BJ (cell line): ENCODE data around the gene NELL2. TPM values are rescaled to one million over a fixed set of nuclear protein-coding genes. Genes with fewer than 3 reads are reported as not detected.

ENCODE experiments used
- CTCF ChIA-PET: fragments of 350-600 bp; formaldehyde crosslinking; extraction: SDS; loops from one replicate; lab custom pipeline; 2021; ENCODE audit warnings: antibody characterized with exemption, inconsistent platforms; lab: Yijun Ruan, JAX
- POLR2A ChIA-PET: fragments of 300-600 bp; sonication (Branson Sonifier 250); formaldehyde crosslinking; extraction: SDS; loops from one replicate; lab custom pipeline; 2021; ENCODE audit warnings: antibody characterized with exemption; lab: Charles Lee
- DNase-seq: peaks from one replicate; pipeline ENCODE4 v3.0.0-alpha.2; 2011; ENCODE audit warnings: low read depth
- H3K27me3 ChIP-seq: 2 replicates; pipeline ENCODE4 v1.6.0; 2011; ENCODE audit warnings: low read length; ENCODE audit not compliant: control insufficient read depth, insufficient read depth
- H3K36me3 ChIP-seq: 2 replicates; pipeline ENCODE4 v1.5.1; 2011; ENCODE audit warnings: low read length; ENCODE audit not compliant: control insufficient read depth, insufficient read depth
- H3K4me3 ChIP-seq: 2 replicates; pipeline ENCODE4 v1.5.1; 2011; ENCODE audit warnings: low read depth, mild to moderate bottlenecking, control low read depth, low read length
- CTCF ChIP-seq: IDR thresholded peaks from 2 replicates; pipeline ENCODE4 v1.5.1; 2011; ENCODE audit warnings: low read depth, mild to moderate bottlenecking, control low read depth, inconsistent platforms, low read length, moderate library complexity; ENCODE audit not compliant: insufficient read depth
- polyA plus RNA-seq: library from polyadenylated mRNA; depleted of rRNA; stranded (reverse); fragments of >200 nt; gene quantifications from 2 replicates; pipeline ENCODE4 v1.2.3, GENCODE V29; 2011

The NELL2 gene
- polyA plus RNA-seq, 1 experiment = 0.23 TPM

DNA sequence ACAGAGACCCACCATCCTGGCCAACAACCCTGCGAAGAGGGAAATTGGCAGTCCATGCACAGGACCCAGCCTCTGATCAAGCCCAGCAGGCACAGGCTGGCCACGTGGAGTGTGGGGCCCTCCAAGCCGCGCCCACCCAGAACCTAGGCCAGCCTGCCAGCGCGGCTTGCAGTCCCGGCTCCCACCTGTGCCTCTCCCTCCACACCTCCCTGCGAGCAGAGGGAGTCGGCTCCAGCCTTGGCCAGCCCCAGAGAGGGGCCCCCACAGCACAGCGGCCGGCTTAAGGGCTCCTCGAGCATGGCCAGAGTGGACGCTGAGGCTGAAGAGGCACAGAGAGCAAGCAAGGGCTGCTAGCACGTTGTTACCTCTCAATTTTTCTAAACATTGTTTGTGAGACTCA is 373.4 kb downstream of the NELL2 start:
- no peak for DNase-seq
- no peak overlapping the region for H3K4me3 ChIP-seq
- no peaks in the 10 kb centered on the region for H3K36me3 ChIP-seq
- no peaks in the 10 kb centered on the region for H3K27me3 ChIP-seq
- TF ChIP-seq CTCF = no peak
- POLR2A ChIA-PET = no interaction called here
- CTCF ChIA-PET = no interaction called here

GRCh38 chr12:44500423-44500822 is 375.7 kb downstream of the NELL2 start:
- no peak for DNase-seq
- TF ChIP-seq CTCF = no peak
- Histone ChIP-seq H3K4me3 (no peak overlapping the region), H3K36me3 (no peaks in the 10 kb centered on the region), H3K27me3 (no peaks in the 10 kb centered on the region)
- ChIA-PET CTCF (interaction anchor here (0.7 kb wide), 1 partner anchor 27 kb away, joined by 3 read pairs; no protein-coding TSS in a partner anchor), POLR2A (no interaction called here)

DNA sequence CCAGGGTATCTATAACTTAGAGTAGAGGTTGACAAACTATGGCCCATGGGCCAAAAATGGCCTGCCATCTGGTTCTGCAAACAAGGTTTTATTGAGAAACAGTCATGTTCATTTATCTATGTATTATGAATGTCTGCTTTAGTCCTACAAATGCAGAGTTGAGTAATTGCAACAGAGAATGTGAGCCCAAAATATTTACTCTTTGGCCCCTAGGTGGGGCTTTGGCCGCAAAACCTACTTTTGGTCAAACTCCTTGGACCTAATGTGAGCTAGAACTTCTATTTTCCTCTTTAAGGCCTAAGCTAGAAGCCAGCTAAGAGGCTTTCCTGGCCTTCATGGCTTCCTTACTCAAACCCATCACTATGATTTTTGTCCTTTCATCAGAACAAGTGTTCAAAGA is 379.1 kb downstream of the NELL2 start:
- ChIA-PET POLR2A (no interaction called here), CTCF (no interaction called here)
- no peak for TF ChIP-seq CTCF
- no peak for DNase-seq
- no peak overlapping the region for H3K4me3 ChIP-seq
- no peaks in the 10 kb centered on the region for H3K36me3 ChIP-seq
- no peaks in the 10 kb centered on the region for H3K27me3 ChIP-seq

GRCh38 chr12:44490181-44490580 is 385.9 kb downstream of the NELL2 start:
- no peak for DNase-seq
- Histone ChIP-seq H3K36me3 (no peaks in the 10 kb centered on the region), H3K4me3 (no peak overlapping the region), H3K27me3 (no peaks in the 10 kb centered on the region)
- ChIA-PET CTCF (no interaction called here), POLR2A (interaction anchor here (0.5 kb wide), 1 partner anchor 123 kb away, joined by 7 read pairs; no protein-coding TSS in a partner anchor)
- TF ChIP-seq CTCF = no peak

GRCh38 chr12:44488180-44488579 is 387.9 kb downstream of the NELL2 start:
- no peak for TF ChIP-seq CTCF
- Histone ChIP-seq H3K36me3 (no peaks in the 10 kb centered on the region), H3K27me3 (no peaks in the 10 kb centered on the region), H3K4me3 (no peak overlapping the region)
- POLR2A ChIA-PET = no interaction called here
- CTCF ChIA-PET = no interaction called here
- no peak for DNase-seq
